ENCODE measurements around the gene DDX39B. TPM values are rescaled to one million over a fixed set of nuclear protein-coding genes. Genes with fewer than 3 reads are reported as not detected.
"Not testable (repeated sequence)": the region's sequence is repeated elsewhere in the genome, so short reads cannot be mapped to it uniquely, and the experiment has no call there.

The DDX39B gene
- total and polyA plus RNA-seq, 9 donors: 212 to 404 (median 339) TPM

- 62 to 75% (median 64%) methylated on average over 4 of the region's 4 CpGs for WGBS, 3 donors
- TF ChIP-seq POLR2A (IDR thresholded peaks at IDR 0.05): no peak
- TF ChIP-seq EP300 (IDR thresholded peaks at IDR 0.05): no peak
- TF ChIP-seq CTCF (IDR thresholded peaks at IDR 0.05): no peak
Observed at GRCh38 chr6:31489086-31489485, 52.7 kb downstream of the DDX39B start.

GRCh38 chr6:31487674-31488073, 54.1 kb downstream of the DDX39B start:
- H3K27me3 ChIP-seq; intact Hi-C loops (cut with DNase I); H3K27ac ChIP-seq; H3K9me3 ChIP-seq; H3K36me3 ChIP-seq; H3K4me1 ChIP-seq (ENCODE audit: insufficient read depth); H3K4me3 ChIP-seq; DNase-seq: not testable (repeated sequence)
- 77 to 81% (median 78%) methylated on average over 6 of the region's 6 CpGs for WGBS, 3 donors

More at GRCh38 chr6:31489086-31489485, 52.7 kb downstream of the DDX39B start:
- H3K4me1 ChIP-seq (ENCODE audit: insufficient read depth): no peaks in the 10 kb centered on the region
- H3K27ac ChIP-seq: no peak overlapping the region
- DNase-seq: no peak
- intact Hi-C loops (cut with DNase I): no loop called here
- H3K4me3 ChIP-seq: no peak overlapping the region
- no peaks in the 10 kb centered on the region for H3K36me3 ChIP-seq
- no peaks in the 10 kb centered on the region for H3K27me3 ChIP-seq
- no peaks in the 10 kb centered on the region for H3K9me3 ChIP-seq

- intact Hi-C loops (cut with DNase I): not testable (repeated sequence)
Observed at GRCh38 chr6:31486065-31486837, 55.6 kb downstream of the DDX39B start.

GRCh38 chr6:31485055-31485454, 56.7 kb downstream of the DDX39B start:
- no peaks in the 10 kb centered on the region for H3K27me3 ChIP-seq
- H3K4me1 ChIP-seq (ENCODE audit: insufficient read depth): no peaks in the 10 kb centered on the region
- no peaks in the 10 kb centered on the region for H3K36me3 ChIP-seq
- WGBS, 3 donors: 53 to 92% (median 84%) methylated on average over 1 of the region's 1 CpG
- no peaks in the 10 kb centered on the region for H3K9me3 ChIP-seq
- DNase-seq: no peak
- intact Hi-C loops (cut with DNase I): no loop called here
- TF ChIP-seq CTCF (IDR thresholded peaks at IDR 0.05) (no peak), EP300 (IDR thresholded peaks at IDR 0.05) (no peak)
- H3K4me3 ChIP-seq: no peak overlapping the region
- H3K27ac ChIP-seq: no peak overlapping the region

More at GRCh38 chr6:31486065-31486837, 55.6 kb downstream of the DDX39B start:
- DNase-seq; H3K27ac ChIP-seq; H3K4me3 ChIP-seq; H3K36me3 ChIP-seq; H3K27me3 ChIP-seq; H3K4me1 ChIP-seq (ENCODE audit: insufficient read depth); H3K9me3 ChIP-seq: not testable (repeated sequence)
- 11 to 14% methylated on average over 2 of the region's 9 CpGs; no CpG with 5 or more reads in 1 of the 3 donors for WGBS, 3 donors

GRCh38 chr6:31483392-31483791, 58.4 kb downstream of the DDX39B start:
- TF ChIP-seq CTCF (IDR thresholded peaks at IDR 0.05) (no peak), POLR2A (IDR thresholded peaks at IDR 0.05) (no peak), EP300 (IDR thresholded peaks at IDR 0.05) (no peak)
- H3K36me3 ChIP-seq: no peaks in the 10 kb centered on the region
- DNase-seq: no peak
- no peaks in the 10 kb centered on the region for H3K9me3 ChIP-seq
- H3K4me1 ChIP-seq (ENCODE audit: insufficient read depth): no peaks in the 10 kb centered on the region
- H3K27me3 ChIP-seq: no peaks in the 10 kb centered on the region
- intact Hi-C loops (cut with DNase I): no loop called here
- H3K4me3 ChIP-seq: no peak overlapping the region
- no peak overlapping the region for H3K27ac ChIP-seq
- 49 to 67% (median 59%) methylated on average over 2 of the region's 2 CpGs for WGBS, 3 donors
